Measurements from ENCODE around the gene SAFB.

The SAFB gene

GRCh38 chr19:5628919-5629481 lies 6.1 kb downstream of the SAFB start:
- DNase-seq, result no peak

DNA sequence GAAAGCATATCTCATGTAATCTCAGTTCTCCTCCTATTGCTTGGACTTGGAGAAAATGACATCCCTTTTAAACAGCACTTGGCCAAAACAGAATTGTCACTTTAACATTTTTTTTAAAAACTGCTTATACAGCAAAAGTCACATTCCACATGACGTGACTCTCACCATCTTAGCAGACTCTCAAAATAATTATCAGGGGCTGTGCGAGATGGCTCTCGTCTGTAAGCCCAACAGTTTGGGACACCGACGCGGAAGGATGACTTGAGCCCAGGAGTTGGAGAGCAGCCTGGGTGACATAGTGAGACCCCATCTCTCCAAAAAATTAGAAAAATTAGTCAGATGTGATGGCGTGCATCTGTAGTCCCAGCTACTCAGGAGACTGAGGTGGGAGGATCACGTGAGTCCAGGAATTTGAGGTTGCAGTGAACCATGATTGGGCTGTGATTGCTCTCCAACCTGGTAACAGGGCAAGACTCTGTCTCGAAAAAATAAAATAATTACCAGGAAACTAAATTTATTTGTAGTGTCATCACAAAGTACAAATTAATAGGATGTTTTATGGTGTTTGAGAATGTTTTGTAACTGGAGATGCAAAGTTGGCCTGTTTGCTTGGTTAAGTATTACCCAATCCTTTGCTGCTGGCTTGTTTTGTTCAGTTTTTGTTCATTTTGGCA lies 8.8 kb downstream of the SAFB start:
- DNase-seq, result no peak

DNA sequence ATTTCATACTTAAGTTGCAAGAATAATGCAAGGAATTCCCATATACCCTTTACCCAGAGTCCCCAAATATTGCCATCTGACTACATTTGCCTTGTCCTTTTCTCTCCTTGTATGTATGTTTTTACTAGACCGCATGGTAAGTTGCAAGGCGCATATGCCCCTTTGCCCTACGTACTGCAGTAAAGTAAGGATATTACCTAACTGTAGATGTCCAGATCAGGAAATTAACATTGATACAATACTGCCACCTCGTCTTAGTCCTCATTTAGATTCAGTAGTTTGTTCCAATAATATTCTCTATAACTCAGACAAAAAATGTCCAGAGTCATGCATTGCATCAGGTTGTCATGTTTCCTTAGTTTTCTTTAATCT lies 9.3 kb downstream of the SAFB start:
- DNase-seq, result no peak

DNA sequence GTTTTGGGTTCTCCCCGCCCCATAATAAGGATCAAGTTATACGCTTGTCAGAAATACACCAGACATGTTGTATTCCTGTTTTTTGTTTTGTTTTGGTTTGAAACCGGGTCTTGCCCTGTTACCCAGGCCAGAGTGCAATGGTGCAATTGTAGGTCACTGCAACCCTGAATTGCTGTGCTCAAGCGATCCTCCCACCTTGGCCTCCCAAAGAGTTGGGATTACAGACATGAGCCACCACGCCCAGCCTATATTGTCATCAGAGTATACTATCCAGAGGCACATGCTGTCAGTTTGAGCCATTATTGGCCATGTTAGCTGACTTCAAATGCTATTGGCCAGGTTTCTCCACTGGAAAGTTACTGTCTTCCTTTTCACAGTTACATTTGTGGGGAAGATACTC lies 9.8 kb downstream of the SAFB start:
- DNase-seq, result no peak

DNA sequence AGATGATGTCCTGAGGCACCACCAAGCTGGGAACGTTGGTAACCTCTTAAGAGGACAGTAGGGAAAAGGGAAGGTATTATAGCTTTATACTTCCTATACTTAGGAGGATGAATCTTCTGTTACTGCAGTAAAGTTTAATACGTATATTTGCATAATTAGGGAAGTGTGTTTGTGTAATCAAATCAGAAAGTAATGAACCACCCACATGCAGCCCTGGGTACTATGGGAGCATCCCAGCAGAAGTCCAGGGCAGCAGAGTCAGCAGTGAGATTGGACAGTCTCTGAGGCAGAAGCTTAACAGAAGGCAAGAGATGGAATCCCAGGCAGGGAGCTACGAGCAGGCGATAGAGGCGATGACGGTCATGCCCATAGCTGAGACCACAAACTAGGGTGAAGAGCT lies 12.5 kb downstream of the SAFB start:
- DNase-seq, result no peak

GRCh38 chr19:5637971-5638370 lies 15.1 kb downstream of the SAFB start:
- no peak for DNase-seq

- DNase-seq, result no peak
Observed at GRCh38 chr19:5641171-5641570, 18.3 kb downstream of the SAFB start.

GRCh38 chr19:5642204-5642603 lies 19.3 kb downstream of the SAFB start:
- no peak for DNase-seq

DNA sequence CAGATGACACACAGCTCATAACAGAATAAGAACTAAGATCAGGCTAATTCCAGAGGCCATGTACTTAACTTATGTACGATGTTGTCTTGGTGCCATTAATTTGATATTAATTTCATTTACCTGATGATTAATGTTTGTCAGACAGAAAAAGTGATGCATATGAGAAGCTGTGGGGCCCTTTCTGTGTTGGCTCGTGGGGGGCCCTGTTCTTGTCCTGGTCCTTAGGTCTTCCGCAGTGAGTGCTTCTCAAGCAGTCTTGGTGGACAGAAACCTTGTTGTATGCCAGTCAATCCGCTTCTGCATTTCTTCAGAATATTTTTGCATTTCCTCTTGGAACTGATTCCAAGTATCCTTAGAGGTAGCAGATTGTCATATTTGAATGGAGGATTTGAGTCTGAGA lies 20.2 kb downstream of the SAFB start:
- DNase-seq, result no peak

DNA sequence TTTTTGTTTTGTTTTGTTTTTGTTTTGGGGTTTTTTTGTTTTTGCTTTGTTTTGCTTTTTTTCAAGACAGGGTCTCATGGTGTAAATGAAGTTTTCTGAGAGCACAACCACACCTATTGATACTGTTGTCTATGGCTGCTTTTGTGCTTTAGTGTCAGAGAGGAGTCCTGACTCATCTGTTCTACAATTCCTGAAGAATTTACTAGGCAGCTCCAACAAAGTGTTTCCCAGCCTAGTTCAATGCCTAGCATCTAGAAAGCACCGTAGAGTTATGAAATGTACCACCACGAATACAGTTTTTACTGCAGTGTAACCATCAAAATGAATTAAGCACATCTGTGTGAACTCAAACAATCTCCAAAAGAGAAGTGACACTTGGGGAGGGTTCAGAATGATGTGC lies 21.2 kb downstream of the SAFB start:
- no peak for DNase-seq

DNA sequence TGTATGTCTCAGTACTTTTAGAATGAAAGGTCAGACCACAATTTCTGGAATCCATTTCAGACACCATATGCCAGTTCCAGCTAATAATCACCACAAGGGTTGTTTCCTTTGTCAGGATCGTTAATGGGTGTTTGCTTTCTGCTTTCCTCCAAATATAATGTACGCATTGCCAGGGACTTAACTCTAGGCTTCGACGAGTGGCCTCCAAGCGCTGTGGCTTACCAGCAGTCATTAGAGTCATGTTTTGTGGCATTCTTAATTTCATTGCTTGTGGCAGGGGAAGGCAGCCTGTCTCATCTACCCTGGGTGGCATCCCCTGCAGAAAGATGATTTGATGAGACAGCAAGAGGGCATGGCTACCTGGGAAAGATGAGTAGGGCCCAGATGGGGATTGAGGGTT lies 22.5 kb downstream of the SAFB start:
- DNase-seq, result peak; percentile 28

- no peak for DNase-seq
Observed at GRCh38 chr19:5646703-5647102, 23.8 kb downstream of the SAFB start.

DNA sequence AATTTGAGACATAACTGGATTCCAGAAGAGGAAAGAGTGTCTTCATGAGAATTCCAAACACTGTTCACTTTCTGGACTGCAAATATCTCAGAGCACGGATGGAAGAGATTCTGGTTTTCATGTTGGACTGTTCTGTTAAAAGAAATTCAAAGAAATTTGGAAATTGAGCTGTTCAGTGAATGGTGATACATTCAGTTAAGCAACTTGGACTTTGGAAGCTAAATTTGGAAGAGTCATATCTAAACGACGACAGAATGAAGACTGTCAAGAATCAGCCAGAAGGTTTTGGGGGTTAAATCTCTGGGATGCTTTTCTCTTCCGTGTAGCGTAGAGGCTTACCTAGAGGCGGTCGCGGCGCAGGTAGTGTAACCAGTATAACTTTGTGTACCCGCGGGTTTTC lies 25.6 kb downstream of the SAFB start:
- DNase-seq, result no peak

DNA sequence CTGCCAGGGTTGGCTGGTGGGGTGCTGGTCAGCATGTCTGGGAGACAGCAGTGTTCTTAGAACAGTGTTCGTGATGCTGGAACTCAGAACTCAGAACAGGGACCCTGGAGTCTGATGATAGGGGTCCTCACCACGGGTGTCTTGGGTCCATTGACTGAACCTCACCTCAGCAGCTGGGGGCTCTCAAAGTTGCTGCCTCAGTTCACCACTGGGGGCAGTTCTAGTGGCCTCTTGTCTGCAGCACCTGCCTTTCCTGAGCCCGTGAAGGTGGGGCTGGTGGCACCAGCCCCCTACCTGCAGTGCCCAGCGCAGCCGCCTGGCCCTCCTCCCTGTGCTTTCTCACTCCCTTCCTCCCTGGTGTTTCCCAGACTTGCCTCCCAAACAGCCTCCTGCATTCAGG lies 28.5 kb downstream of the SAFB start:
- DNase-seq, result no peak

DNA sequence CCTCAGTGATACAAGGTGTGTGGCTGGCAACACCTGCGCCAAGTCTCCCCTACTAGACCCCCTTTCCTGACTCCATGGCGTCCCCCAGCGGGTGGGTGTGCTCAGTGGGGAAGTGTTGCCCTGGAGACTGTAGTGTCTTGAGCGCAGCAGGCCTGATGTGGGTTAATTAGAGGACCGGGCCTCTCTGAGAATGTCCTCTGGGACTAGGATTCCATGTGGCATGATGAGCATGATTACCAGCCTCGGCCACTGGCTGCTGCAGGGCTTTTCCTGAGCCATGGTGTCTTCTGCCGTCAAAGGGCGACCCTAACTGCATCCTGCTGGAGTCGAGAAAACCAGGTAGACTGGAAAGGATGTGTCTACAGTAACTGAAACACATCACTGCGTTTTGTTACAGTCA lies 29.4 kb downstream of the SAFB start:
- DNase-seq, result no peak

DNA sequence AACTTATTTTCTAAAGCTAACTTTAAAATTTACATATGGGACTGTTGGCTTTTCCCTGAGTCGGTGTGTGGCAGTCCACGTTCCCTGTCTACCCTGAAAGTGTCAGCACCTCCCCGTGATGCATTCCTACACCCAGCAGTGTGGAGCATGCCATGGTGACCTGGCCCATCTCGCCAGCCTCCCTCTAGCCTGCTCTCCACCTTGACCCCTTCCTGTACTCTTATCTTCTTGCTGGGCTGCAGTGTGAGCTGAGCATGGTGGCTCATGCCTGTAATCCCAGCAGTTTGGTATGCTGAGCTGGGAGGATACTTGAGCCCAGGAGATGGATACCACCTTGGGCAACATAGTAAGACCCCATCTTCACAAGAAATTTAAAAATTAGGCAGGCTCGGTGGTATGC lies 32.0 kb downstream of the SAFB start:
- DNase-seq, result no peak

DNA sequence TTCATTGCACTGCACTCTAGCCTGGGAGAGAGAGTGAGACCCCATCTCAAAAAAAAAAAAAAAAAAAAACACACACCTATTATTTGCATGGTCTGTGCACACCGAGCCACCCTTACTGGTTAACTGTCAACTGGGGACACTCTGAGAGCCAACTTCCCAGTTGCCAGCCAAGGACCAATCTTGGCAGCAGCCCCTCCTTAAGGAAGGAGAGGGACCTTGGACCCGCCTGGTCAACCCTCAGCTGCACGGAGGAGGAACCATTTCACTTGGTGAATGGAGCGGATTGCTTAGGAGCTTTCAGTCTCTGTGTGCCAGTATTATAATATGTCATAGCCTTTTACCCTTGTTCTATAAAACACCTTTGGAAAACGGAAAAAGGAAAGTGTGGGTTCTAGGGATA lies 32.5 kb downstream of the SAFB start:
- DNase-seq, result no peak

DNA sequence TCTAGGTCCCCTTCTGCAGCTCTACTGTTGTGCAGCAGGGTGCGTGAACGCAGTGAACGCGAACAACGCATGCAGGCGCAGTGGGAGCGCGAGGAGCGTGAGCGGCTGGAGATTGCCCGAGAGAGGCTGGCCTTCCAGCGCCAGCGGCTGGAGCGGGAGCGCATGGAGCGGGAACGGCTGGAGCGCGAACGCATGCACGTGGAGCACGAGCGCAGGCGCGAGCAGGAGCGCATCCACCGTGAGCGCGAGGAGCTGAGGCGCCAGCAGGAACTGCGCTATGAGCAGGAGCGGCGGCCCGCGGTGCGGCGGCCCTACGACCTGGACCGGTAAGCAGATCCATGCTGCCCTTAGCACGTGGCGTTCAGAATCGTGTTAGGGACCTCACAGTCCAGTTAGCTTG lies 38.6 kb downstream of the SAFB start:
- DNase-seq, result no peak

DNA sequence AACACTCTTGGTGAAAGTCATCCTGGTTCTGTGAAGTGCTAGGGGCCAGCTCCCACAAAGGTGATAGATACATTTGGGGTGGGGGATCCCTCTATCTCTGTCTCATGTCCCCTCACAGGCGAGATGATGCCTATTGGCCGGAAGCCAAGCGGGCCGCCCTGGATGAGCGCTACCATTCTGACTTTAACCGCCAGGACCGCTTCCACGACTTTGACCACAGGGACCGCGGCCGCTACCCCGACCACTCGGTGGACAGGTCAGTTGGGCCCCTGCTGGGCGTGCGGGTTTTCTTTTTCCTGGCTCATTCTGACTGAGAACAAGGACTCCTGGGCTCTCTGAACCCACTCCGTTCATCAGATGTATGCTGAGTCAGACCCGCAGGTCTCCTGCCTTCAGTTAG lies 41.0 kb downstream of the SAFB start:
- DNase-seq, result no peak

DNA sequence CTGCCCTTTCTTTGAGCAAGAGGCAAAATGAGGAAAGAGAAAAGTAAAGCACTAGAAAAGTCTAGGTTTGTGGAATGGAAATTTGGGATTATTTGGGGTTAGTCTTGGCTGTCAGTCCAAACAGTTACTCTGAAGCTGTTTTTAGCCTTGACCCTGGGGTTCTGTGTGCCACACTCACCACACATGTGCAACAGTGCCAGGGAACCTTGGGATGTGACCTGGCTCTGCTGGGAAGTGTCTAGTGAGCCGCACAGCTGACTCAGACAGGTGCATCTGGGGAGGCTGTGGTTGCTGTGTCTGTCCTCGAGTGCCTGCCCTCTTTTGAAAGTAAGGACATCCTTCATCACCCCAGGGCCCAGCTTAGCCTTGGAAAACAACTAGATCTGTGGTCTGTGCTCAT lies 41.6 kb downstream of the SAFB start:
- DNase-seq, result no peak

DNA sequence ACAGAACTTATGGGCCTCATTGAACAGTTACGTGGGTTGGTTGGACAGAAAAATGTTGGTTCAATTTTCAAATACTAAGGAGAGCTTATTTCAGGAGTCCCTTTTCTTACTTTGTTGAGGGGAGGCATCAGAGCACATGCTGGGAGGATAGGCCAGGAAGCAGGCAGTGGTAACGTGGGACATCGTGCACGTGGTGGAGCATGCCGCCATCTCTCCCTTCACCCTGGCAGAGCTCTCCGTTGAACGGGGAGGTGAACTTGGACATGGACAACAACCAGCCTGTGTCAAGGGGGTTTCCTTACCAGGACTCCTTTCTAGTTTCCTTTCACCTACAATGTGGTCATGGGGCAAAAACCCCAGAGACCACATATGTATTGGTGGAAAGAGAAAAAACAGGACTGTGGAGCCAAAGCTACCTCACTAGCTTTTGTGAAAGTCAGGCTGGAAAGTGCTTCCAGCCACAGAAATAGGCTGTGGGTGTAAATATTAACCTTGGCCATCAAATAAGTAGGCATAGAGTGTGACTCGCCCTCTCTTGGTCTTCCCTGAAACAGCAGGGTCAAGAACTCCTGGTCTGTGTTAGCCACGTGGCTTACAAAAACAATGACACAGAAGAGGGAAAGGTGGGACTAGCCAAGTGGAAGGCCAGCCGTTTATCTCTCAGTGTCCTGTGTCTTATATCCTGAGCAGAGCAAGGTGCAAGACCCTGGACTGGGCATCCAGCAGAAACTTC lies 43.1 kb downstream of the SAFB start:
- DNase-seq, result no peak

- DNase-seq, result no peak
Observed at GRCh38 chr19:5666921-5667610, 44.2 kb downstream of the SAFB start.

DNA sequence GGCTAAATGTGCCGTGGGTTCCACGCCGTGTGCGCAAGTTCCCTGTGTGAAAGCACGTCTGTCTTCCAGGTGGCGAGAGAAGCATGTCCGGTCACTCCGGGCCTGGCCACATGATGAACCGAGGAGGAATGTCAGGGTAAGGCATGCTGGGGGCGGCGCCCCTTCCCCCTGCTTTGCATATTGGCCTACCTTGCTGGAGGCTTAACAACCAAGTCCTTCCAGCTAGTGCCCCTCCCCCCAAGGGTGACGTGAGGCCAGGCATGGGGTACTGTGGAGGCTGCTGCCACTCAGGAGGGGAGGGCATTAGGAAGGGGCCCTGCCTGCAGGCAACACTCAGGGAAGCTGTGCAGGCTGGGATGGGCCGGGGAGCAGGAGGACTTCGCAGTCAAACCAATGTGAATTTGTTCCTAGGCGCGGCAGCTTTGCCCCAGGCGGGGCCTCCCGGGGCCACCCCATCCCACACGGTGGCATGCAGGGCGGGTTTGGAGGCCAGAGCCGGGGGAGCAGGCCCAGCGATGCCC lies 44.9 kb downstream of the SAFB start:
- DNase-seq, result no peak

- DNase-seq, result no peak
Observed at GRCh38 chr19:5669212-5669611, 46.3 kb downstream of the SAFB start.
